Measurements from ENCODE around the gene NHSL2.
A peak's percentile ranks its signal among the peaks of the same experiment; 100 is the strongest.

The NHSL2 gene

GRCh38 chrX:72107841-72108595, 197.4 kb downstream of the NHSL2 start:
- DNase-seq (ENCODE audit: low read depth in 2 of 2): no peak

DNA sequence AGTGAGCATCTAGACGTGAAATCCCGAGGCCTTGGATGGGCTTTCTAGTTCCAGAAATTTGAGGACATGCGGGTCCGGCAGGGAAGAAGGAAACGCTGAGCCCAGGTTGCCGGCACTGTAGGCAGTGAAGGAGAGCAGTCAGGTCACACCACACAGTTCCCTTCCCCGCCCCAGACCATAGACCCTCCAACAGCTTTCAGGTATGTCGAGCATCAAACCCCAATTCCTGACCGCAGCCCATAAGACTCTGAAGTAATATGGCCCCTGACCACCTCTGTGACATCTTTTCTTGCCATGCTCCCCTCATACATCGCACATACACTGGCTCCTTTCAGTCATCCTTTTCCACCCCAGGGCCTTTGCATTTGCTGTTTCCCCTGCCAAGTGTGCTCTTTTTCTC, 198.0 kb downstream of the NHSL2 start:
- DNase-seq (ENCODE audit: low read depth in 2 of 2): no peak

DNA sequence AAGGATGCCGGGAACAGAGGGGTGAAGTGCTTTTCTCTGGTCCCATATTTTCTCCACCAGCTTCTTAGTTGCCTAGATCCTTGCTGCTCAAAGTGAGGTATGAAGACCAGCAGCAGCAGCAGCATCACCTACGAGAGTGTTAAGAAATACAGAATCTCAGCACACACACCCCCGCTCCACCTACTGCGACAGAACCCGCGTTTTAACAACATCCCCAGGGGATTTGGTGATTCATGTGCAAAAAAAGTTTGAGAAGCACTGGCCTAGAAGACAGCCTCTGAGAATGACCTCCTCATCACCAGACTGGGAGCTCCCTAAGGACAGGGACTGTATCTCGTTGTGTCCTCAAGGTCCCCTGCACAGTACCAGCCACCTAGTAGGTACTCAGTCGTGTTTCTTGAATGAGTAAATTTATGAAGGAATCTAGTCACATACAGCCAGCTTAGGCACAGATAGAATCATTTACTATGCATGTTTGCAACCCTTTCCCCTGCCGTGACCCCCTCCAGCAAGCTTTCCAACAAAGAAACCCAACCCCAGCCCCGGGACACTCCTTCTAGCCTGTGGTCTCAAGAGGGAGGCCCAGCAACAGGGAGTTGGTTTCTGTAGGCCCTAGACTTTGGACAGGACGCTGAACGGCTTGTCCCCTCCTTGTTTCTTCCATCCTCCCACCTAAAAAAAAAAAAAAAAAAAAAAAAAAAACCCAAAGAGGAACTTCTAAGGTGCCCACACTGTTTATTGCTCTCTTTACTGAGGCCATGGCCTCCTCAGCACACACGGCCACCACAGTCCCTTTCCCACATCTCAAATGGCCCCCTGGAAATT, 199.6 kb downstream of the NHSL2 start:
- DNase-seq (ENCODE audit: low read depth in 2 of 2): no peak

GRCh38 chrX:72110876-72111708, 200.4 kb downstream of the NHSL2 start:
- DNase-seq (ENCODE audit: low read depth in 2 of 2): no peak

DNA sequence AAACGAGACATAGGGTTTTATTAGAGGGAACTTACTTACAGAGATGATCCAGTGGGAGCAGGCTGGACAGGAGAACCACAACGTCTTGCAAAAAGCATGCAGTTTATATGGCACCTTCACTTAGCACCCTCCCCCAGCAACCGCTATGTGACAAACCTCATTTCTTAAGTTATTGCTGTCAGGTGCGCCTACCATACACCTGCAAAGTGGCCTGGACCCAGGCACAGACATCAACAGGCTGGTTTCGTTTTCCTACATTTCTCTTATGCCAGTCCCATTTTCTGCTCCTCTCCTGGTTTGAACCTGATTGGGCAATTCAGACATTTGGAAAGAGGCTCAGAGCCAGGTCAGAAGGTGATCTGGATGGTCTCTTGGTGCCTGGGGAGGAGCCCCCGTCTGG, 202.8 kb downstream of the NHSL2 start:
- no peak for DNase-seq (ENCODE audit: low read depth in 2 of 2)

- no peak for DNase-seq (ENCODE audit: low read depth in 2 of 2)
Observed at GRCh38 chrX:72114306-72114705, 203.7 kb downstream of the NHSL2 start.

GRCh38 chrX:72114807-72115206, 204.2 kb downstream of the NHSL2 start:
- no peak for DNase-seq (ENCODE audit: low read depth in 2 of 2)

DNA sequence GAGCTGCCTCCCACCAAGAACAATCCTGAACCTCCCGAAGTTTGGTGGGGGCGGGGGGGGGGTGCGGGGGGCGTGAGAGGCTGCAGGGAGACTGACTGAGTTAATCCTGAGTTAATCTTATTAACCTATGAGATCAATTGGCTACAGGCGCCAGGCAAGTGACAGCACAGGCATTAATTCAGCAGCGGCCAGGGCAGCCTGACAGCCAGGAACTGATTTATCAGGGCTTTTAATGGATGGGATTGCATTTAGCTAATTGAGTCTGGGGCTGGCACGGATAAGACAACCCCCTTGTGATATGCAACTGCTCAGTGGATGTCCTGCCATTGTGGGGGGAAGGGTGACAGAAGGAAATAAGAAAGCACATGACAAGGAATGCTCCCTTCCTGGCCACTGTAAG, 204.7 kb downstream of the NHSL2 start:
- no peak for DNase-seq (ENCODE audit: low read depth in 2 of 2)

DNA sequence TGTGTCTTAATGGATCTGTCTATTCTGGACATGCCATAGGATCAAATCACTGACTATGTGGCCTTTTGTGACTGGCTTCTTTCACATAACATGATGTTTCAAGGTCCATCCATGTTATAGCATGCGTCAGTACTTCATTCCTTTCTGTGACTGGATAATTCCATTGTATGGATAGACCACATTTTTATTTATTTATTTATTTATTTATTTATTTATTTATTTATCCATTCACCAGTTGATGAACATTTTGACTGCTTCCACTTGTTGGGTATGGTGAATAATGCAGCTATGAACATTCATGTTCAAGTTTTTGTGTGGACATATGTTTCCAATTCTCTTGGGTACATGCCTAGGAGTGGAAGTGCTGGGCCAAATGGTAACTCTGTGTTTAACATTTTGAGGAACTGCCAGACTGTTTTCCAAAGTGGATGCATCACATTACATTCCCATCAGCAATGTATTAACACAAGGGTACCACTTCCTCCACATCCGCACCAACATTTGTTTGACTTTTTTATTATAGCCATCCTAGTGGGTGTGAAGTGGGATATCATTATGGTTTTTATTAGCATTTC, 207.1 kb downstream of the NHSL2 start:
- DNase-seq (ENCODE audit: low read depth in 2 of 2): no peak

- no peak for DNase-seq (ENCODE audit: low read depth in 2 of 2)
Observed at GRCh38 chrX:72120837-72121236, 210.2 kb downstream of the NHSL2 start.

DNA sequence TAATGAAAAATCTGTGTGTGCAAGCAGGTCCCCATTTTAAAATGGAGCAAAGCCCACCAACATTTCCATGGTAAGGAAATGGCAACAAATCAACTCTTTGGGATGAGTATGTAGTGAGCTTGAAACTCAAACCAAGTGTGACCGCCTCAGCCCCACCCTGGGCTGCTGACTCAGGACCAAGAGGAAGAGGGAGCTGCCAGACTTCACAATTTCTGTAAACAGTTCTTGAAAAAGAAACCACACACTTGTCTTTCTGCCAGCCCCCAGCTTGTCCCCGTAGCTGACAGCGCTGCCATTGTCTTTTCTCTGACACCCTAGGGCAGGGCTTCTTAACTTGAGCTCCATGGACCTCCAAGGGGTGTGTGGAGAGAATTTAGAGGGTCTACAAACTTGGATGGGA, 210.7 kb downstream of the NHSL2 start:
- no peak for DNase-seq (ENCODE audit: low read depth in 2 of 2)

DNA sequence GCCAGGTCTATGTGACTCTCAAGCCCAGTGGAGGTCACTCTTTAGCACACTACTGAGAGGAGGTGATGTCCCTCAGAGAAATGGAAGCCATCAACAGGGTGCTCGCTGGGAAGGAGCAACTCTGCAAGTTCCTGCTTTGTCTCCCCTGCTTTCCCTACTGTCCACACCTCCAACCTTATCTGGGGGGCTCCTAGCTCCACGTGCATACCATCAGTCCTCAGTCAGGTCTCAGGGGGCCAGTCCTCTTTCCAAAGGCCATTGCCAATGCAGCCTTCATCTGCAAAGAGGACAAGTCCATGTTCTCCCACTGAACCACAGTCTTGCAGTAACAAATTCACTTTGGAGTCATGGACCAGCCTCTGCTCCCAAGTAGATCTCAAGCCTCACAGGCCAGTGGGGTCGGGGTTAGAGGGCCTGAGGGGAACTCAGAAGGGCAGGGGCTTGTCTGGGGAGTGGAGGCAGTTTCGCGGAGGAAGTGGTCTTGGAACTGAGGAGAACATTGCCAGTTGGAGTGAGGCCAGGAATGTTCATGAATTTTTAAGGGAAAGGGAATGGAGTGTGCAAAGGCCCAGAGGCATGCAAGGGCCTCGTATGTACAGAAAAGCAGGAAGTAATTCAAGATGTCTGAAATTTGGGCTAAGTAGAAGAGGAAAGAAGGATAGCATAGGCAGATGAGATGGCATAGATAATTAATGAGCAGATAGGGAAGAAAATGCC, 212.1 kb downstream of the NHSL2 start:
- DNase-seq (ENCODE audit: low read depth in 2 of 2): no peak

DNA sequence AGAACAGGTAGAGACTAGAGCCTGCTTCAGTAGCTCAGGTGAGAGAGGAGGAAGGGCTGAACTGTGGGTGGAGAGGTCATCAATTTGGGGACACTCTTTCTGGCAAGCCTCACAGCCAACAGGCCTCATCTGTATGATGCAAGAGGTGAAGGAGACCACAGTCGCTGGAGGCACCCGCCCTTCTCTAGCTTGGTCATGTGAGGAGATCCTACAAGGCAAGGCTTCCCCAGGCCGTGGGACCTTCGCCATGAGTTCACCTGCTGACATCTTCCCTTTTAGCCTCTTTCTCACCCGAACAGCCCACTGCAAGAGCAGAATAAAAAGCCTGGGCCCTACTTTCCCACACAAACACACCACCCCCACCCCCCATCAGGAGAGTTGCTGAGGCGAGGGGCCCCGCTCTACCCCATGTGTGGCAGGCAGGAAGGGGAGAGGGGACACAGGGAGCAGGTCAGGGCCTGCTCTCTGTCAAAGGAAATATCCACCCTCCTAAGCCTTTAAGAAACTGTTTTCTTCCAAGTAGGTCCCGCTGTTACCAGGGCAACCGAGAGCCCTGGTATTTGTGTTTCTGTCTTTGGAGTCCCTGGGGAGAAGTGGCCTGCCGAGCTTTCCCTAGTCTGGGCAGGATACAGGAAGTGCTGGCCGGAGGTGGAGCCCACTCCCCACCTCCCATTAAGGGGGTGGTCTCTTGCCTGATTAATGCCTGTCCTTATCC, 213.0 kb downstream of the NHSL2 start:
- no peak for DNase-seq (ENCODE audit: low read depth in 2 of 2)

DNA sequence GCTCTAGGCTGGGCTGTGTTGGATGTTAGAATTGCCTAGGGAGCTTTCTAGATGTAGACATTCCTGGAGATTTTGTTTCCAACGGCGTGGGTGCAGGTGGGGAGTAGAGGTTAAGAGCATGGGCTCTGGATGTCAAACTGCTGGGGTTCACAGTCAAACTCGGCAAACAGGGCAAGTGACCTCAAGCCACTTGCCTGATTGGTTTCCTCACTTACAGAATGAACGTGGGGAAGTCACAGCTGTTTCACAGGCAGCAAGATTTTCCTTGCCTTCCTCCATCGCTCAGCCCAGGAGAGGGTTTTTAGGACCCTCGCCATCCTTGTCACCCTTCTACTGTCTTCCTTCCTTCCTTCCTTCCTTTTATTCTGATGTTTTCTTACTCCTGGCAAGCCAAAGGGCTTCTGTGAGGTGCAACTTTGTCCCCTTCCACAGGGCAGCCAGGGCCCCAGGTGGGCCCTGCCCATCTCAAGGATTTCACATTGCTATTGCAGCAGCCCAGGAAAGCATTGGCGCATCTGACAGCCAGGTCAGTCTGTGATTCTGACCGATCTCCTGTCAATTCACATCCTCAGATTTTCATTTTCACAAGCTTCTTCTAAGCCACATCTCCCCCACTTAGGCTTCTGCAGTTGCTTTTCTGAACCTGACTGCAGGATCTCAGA, 214.0 kb downstream of the NHSL2 start:
- no peak for DNase-seq (ENCODE audit: low read depth in 2 of 2)

- no peak for DNase-seq (ENCODE audit: low read depth in 2 of 2)
Observed at GRCh38 chrX:72125331-72126047, 214.8 kb downstream of the NHSL2 start.

DNA sequence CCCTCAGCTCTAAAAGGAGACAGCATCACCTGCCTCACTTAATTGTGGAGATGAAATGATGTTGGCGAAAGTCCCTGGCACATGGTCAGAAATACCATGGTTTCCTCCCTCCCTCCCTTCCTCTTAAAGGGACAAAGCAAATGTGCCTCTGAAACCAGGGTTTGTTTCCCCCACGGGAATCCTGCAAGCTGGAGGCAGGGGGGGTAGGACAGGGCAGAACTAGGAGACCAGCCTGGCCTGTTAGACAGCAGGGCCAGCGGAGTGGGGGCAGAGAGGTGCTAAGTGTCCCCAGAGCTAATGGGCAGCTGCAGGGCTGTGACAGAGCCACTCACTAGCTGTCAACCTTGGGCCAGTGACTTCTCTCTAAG, 215.4 kb downstream of the NHSL2 start:
- DNase-seq (ENCODE audit: low read depth in 2 of 2): no peak

DNA sequence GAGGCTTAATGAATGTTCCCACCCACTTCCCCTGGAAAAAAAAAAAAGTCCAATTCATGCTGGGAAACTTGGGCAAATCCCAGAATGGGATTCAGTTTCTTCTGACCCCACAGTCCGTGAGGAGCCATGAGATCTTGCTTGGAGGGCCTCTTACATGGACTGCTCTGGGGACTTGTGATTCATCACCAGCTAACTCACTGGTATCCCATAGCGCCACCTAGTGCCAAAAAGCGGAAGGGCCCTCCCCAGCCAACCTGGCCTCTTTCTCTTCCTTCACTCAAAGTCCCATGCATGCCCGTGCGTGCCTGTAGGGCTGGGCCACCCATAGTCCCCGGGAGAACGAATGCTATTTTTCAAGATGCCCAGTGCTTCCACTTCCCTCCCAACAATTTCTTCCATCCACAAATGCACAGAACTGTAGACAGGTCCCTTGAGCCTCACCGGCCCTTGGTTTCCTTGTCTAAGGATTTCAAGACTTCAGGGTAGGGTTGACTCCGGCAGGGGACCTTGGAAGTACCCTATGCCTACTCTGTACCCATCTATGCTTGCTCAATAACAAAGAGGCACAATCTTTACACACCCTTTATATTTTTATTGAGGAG, 216.0 kb downstream of the NHSL2 start:
- peak; percentile 64 to 68 for DNase-seq (ENCODE audit: low read depth in 2 of 2)

- DNase-seq (ENCODE audit: low read depth in 2 of 2): no peak
Observed at GRCh38 chrX:72127332-72127731, 216.7 kb downstream of the NHSL2 start.

GRCh38 chrX:72128183-72128834, 217.7 kb downstream of the NHSL2 start:
- DNase-seq (ENCODE audit: low read depth in 2 of 2): no peak

Data from stimulated activated CD8-positive, alpha-beta memory T cell treated with anti-CD3 and anti-CD28 coated beads, Interleukin-2, amount 100 ng/mL, for 1 hour (primary cell).